MM.1S (cell line): ENCODE data around the gene SIL1.

Experiments
- EZH2 ChIP-seq: fragments of 300-600 bp; sonication (generic); optimal IDR thresholded peaks from 2 replicates; pipeline ENCODE3; 2017; ENCODE audit warnings: low read depth, mild to moderate bottlenecking, antibody characterized with exemption, low read length, mixed read lengths
- TF ChIP-seq, protein P1 (sequence below): fragments of 300-600 bp; sonication (generic); IDR thresholded peaks from 2 replicates; pipeline ENCODE4 v1.5.1; 2016; ENCODE audit warnings: antibody characterized with exemption, low read length, mixed read lengths

GRCh38 chr5:138926257-138926656 lies 271.9 kb downstream of the SIL1 start:
- TF ChIP-seq, protein P1, sequence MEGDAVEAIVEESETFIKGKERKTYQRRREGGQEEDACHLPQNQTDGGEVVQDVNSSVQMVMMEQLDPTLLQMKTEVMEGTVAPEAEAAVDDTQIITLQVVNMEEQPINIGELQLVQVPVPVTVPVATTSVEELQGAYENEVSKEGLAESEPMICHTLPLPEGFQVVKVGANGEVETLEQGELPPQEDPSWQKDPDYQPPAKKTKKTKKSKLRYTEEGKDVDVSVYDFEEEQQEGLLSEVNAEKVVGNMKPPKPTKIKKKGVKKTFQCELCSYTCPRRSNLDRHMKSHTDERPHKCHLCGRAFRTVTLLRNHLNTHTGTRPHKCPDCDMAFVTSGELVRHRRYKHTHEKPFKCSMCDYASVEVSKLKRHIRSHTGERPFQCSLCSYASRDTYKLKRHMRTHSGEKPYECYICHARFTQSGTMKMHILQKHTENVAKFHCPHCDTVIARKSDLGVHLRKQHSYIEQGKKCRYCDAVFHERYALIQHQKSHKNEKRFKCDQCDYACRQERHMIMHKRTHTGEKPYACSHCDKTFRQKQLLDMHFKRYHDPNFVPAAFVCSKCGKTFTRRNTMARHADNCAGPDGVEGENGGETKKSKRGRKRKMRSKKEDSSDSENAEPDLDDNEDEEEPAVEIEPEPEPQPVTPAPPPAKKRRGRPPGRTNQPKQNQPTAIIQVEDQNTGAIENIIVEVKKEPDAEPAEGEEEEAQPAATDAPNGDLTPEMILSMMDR = no peak
- TF ChIP-seq EZH2 = no peak
